Bronchial epithelial cell (primary cell): ENCODE measurements around the gene EPHB2. TPM values are rescaled to one million over a fixed set of nuclear protein-coding genes. Genes with fewer than 3 reads are reported as not detected.

ENCODE experiments used
- DNase-seq: peaks from one replicate; pipeline ENCODE4 v3.0.0-alpha.2; 2010; ENCODE audit warnings: low read depth
- FAIRE-seq: peaks from 2 replicates; lab custom pipeline; 2011; peaks lifted over from hg19 to GRCh38; lab: Jason Lieb, UNC
- H3K27me3 ChIP-seq: 2 replicates; pipeline ENCODE4 v1.5.1; 2011; ENCODE audit warnings: low read length; ENCODE audit not compliant: control insufficient read depth, insufficient read depth
- H3K36me3 ChIP-seq: 2 replicates; pipeline ENCODE4 v1.5.1; 2011; ENCODE audit warnings: low read length; ENCODE audit not compliant: control insufficient read depth, insufficient read depth
- H3K4me3 ChIP-seq: 2 replicates; pipeline ENCODE4 v1.5.1; 2011; ENCODE audit warnings: mild to moderate bottlenecking, low read depth, low read length, control low read depth
- CTCF ChIP-seq: IDR thresholded peaks from 2 replicates; pipeline ENCODE4 v1.5.1; 2011; ENCODE audit warnings: mild to moderate bottlenecking, moderate library complexity, low read length, control low read depth, inconsistent platforms; ENCODE audit not compliant: insufficient read depth, severe bottlenecking
- total RNA-seq: library from RNA; depleted of rRNA; stranded (reverse); fragments of >200 nt; gene quantifications from 2 replicates; pipeline ENCODE4 v1.2.1, GENCODE V29; 2014

EPHB2 gene
- total RNA-seq, 1 donor from 2014 or later: 10.0 TPM

- no peaks in the 10 kb centered on the region for H3K27me3 ChIP-seq
- FAIRE-seq (no peak), DNase-seq (no peak)
- peaks cover 5% of the 10 kb centered on the region for H3K36me3 ChIP-seq
- no peak overlapping the region for H3K4me3 ChIP-seq
- no peak for TF ChIP-seq CTCF
Observed at GRCh38 chr1:22782406-22782805, 71.8 kb downstream of the EPHB2 start.

GRCh38 chr1:22784317-22784716 is 73.7 kb downstream of the EPHB2 start:
- peak; percentile 52 for FAIRE-seq
- H3K36me3 ChIP-seq: peaks cover 5% of the 10 kb centered on the region
- H3K4me3 ChIP-seq: no peak overlapping the region
- no peaks in the 10 kb centered on the region for H3K27me3 ChIP-seq
- TF ChIP-seq CTCF: no peak
- DNase-seq: no peak

GRCh38 chr1:22784737-22785136 is 74.1 kb downstream of the EPHB2 start:
- DNase-seq (no peak), FAIRE-seq (no peak)
- no peak for TF ChIP-seq CTCF
- no peaks in the 10 kb centered on the region for H3K27me3 ChIP-seq
- peaks cover 5% of the 10 kb centered on the region for H3K36me3 ChIP-seq
- H3K4me3 ChIP-seq: no peak overlapping the region

- Histone ChIP-seq H3K27me3 (no peaks in the 10 kb centered on the region), H3K36me3 (peaks cover 5% of the 10 kb centered on the region), H3K4me3 (no peak overlapping the region)
- DNase-seq (no peak), FAIRE-seq (no peak)
- TF ChIP-seq CTCF: no peak
Observed at GRCh38 chr1:22786101-22786500, 75.5 kb downstream of the EPHB2 start.

GRCh38 chr1:22786719-22787489 is 76.3 kb downstream of the EPHB2 start:
- H3K4me3 ChIP-seq: no peak overlapping the region
- no peak for TF ChIP-seq CTCF
- H3K36me3 ChIP-seq: peaks cover 5% of the 10 kb centered on the region
- DNase-seq (no peak), FAIRE-seq (peak; percentile 83)
- H3K27me3 ChIP-seq: no peaks in the 10 kb centered on the region

GRCh38 chr1:22787636-22788035 is 77.0 kb downstream of the EPHB2 start:
- Histone ChIP-seq H3K27me3 (no peaks in the 10 kb centered on the region), H3K36me3 (peaks cover 5% of the 10 kb centered on the region), H3K4me3 (no peak overlapping the region)
- FAIRE-seq (no peak), DNase-seq (no peak)
- TF ChIP-seq CTCF: no peak
